ENCODE data around the gene SHD.

DNA sequence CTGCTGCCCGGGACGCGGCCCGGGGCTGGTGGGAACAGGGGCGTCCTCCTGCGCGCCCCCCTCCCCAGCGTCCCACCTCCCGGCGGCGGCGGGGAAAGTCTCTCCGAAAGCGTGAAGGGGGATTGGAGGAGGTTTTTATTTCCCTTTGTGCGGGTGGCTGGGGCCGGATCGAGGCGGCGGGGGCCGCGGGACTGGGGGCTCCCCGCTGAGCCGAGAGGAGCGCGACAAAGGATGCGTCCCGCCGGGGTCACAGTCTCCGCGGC, 132 bp downstream of the SHD start:
- TF ChIP-seq, protein P1, sequence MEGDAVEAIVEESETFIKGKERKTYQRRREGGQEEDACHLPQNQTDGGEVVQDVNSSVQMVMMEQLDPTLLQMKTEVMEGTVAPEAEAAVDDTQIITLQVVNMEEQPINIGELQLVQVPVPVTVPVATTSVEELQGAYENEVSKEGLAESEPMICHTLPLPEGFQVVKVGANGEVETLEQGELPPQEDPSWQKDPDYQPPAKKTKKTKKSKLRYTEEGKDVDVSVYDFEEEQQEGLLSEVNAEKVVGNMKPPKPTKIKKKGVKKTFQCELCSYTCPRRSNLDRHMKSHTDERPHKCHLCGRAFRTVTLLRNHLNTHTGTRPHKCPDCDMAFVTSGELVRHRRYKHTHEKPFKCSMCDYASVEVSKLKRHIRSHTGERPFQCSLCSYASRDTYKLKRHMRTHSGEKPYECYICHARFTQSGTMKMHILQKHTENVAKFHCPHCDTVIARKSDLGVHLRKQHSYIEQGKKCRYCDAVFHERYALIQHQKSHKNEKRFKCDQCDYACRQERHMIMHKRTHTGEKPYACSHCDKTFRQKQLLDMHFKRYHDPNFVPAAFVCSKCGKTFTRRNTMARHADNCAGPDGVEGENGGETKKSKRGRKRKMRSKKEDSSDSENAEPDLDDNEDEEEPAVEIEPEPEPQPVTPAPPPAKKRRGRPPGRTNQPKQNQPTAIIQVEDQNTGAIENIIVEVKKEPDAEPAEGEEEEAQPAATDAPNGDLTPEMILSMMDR (conservative IDR thresholded peaks at IDR 0.05; ENCODE audit: low read depth in 2 of 2), result no peak
- TF ChIP-seq EZH2 (IDR thresholded peaks at IDR 0.05; ENCODE audit: low read depth, unreplicated experiment), result no peak
- TF ChIP-seq POLR2AphosphoS5 (IDR thresholded peaks at IDR 0.05; ENCODE audit: low read depth), result no peak
- no peak for TF ChIP-seq EZH2phosphoT487 (IDR thresholded peaks at IDR 0.05; ENCODE audit: unreplicated experiment)
- TF ChIP-seq, protein P2, sequence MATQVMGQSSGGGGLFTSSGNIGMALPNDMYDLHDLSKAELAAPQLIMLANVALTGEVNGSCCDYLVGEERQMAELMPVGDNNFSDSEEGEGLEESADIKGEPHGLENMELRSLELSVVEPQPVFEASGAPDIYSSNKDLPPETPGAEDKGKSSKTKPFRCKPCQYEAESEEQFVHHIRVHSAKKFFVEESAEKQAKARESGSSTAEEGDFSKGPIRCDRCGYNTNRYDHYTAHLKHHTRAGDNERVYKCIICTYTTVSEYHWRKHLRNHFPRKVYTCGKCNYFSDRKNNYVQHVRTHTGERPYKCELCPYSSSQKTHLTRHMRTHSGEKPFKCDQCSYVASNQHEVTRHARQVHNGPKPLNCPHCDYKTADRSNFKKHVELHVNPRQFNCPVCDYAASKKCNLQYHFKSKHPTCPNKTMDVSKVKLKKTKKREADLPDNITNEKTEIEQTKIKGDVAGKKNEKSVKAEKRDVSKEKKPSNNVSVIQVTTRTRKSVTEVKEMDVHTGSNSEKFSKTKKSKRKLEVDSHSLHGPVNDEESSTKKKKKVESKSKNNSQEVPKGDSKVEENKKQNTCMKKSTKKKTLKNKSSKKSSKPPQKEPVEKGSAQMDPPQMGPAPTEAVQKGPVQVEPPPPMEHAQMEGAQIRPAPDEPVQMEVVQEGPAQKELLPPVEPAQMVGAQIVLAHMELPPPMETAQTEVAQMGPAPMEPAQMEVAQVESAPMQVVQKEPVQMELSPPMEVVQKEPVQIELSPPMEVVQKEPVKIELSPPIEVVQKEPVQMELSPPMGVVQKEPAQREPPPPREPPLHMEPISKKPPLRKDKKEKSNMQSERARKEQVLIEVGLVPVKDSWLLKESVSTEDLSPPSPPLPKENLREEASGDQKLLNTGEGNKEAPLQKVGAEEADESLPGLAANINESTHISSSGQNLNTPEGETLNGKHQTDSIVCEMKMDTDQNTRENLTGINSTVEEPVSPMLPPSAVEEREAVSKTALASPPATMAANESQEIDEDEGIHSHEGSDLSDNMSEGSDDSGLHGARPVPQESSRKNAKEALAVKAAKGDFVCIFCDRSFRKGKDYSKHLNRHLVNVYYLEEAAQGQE (IDR thresholded peaks at IDR 0.05; ENCODE audit: unreplicated experiment), result no peak
- no peak for TF ChIP-seq STAT1 (IDR thresholded peaks at IDR 0.05; ENCODE audit: unreplicated experiment)
- no peak for TF ChIP-seq JUNB (IDR thresholded peaks at IDR 0.05; ENCODE audit: unreplicated experiment)

Measured in GM23338 (cell line).